Ovary (tissue), 9 donors: Measurements from ENCODE around the gene FXYD5. TPM values are rescaled to one million over a fixed set of nuclear protein-coding genes. Genes with fewer than 3 reads are reported as not detected.

ENCODE experiments used
- DNase-seq, 5 donors: peaks; one replicate each; pipeline ENCODE4 v3.0.0-alpha.2; 2019 to 2020
- H3K27ac ChIP-seq, 2 donors: fragments of 200-600 bp; one replicate each; pipeline versions ENCODE4 v1.5.1 to v1.8.0; 2019 to 2022
- H3K27me3 ChIP-seq: fragments of 200-600 bp; one replicate; pipeline ENCODE4 v1.8.0; 2022
- H3K36me3 ChIP-seq: fragments of 200-600 bp; sonication (generic); one replicate; pipeline ENCODE4 v1.5.1; 2019
- H3K4me1 ChIP-seq: one replicate; pipeline ENCODE4 v1.8.1; 2013; ENCODE audit warnings: mild to moderate bottlenecking, moderate library complexity; ENCODE audit not compliant: insufficient read depth
- H3K4me3 ChIP-seq: fragments of 200-600 bp; sonication (generic); one replicate; pipeline ENCODE4 v1.5.1; 2017
- H3K9me3 ChIP-seq, 2 donors: fragments of 200-600 bp in 1 of 2; sonication (generic) in 1 of 2; one replicate each; pipeline versions ENCODE4 v1.5.1 to v1.8.1; 2013 to 2019; ENCODE audit warnings: mild to moderate bottlenecking in 1 of 2, moderate library complexity in 1 of 2
- EP300 ChIP-seq: sonication (generic); formaldehyde crosslinking; IDR thresholded peaks from one replicate; pipeline ENCODE4 v1.6.1; 2017; ENCODE audit warnings: antibody characterized with exemption
- POLR2A ChIP-seq: fragments of 450-650 bp; IDR thresholded peaks from one replicate; pipeline ENCODE4 v1.6.1; 2017; ENCODE audit warnings: antibody characterized with exemption, mild to moderate bottlenecking, moderate library complexity
- WGBS, 3 donors: extraction: QIAGEN DNeasy Blood & Tissue Kit in 1 of 3; methylation state at CpG; one replicate each; pipeline versions ENCODE4 v1.1.5 to v1.1.7; 2013 to 2017; 5-methylcytosine and 5-hydroxymethylcytosine counted together
- intact Hi-C, 4 donors: fragments of 100-400 bp; cut with DNase I; formaldehyde crosslinking; loops; one replicate each; pipeline versions ENCODE4 v1.11.0 to v1.15.1; 2022 to 2023
- polyA plus RNA-seq, 2 donors: library from polyadenylated mRNA; stranded (reverse); fragments of 200-250 nt in 1 of 2; fragments of 350-450 nt in 1 of 2; fragmentation: Illumina TruSeq in 1 of 2; extraction: RNeasy Lipid Tissue Mini Kit (QIAGEN cat#74804) in 1 of 2; gene quantifications; one replicate each; pipeline ENCODE4 v1.2.3, GENCODE V29; 2013 to 2014
- total RNA-seq, 7 donors: library from RNA; depleted of rRNA in 2 of 7; stranded (reverse); fragments of >200 nt in 2 of 7; fragmentation: NEBNext Ultra II Directional in 3 of 7; extraction: Animal tissue kit (Norgen Biotek cat#: 25700) in 3 of 7; gene quantifications; one replicate each; pipeline versions ENCODE4 v1.1.0 to v1.2.4, GENCODE V29; 2016 to 2023
- TF ChIP-seq, protein P1 (sequence below), 3 donors: fragments of 450-650 bp in 2 of 3; fragments of 200-600 bp in 1 of 3; IDR thresholded peaks; one replicate each; pipeline versions ENCODE4 v1.5.1 to v1.8.0; 2016 to 2022; ENCODE audit warnings: antibody characterized with exemption in 3 of 3, mild to moderate bottlenecking in 1 of 3
- donor health status: DM: no; HTN: no; CAD: no; lungs with moderate emphysema.
- donor health status: DM: no; HTN: no; CAD: no.
- donor health status: Bipolar disorder and iron deficiency.
- donor health status: DM: yes; HTN: yes; CAD: no.
- donor health status: DM: no; HTN: no; CAD: no.
- donor health status: DM: yes; HTN: yes; CAD: no.

The FXYD5 gene
- total and polyA plus RNA-seq, 9 donors: 8.2 to 79.3 (median 22.7) TPM

DNA sequence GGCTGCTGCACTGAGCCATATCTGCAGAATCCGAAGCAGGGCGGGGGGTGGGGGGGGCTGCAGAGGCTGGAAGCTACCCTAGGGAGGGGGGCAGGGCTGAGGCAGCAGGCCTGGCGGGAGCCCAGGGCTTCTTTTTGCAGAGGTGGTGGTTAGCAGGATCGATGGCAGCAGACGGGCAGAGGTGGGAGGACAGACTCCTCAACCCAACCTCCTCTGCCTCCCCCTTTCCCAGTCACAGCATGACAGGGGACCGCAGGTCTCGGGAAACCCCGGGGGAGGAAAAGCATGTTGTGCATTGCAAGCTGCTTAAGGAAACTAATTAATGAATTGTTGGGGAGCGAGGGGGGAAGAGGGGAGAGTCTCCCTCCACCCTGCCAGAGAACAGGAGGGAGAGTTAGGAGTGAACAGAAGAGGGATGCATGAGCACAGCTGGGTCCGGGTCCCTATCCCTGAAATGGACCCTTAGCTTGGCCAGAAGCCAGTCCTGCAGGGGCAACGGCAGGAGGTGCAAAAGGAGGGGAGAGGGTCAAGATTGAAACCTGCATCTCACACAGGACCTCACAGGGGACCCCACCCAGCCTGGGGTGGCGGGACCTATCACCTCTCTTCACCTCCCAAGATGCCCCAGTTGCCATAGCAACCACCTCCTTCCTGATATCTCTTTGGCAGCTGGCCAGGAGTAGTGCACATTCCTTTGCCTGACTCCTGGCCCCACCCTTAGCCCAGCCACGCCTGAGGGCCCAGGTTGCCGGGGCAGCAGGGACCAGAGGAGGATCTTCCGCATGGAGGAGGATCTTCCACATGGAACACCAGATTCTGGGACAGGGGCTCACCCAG is 9.7 kb upstream of the FXYD5 start:
- DNase-seq: peak in 2 of 5 donors; percentile 34 to 49
- Histone ChIP-seq H3K4me1 (peaks cover 6% of the 10 kb centered on the region), H3K9me3 (no peaks in the 10 kb centered on the region), H3K27ac (no peak overlapping the region), H3K27me3 (no peaks in the 10 kb centered on the region), H3K4me3 (no peak overlapping the region), H3K36me3 (no peaks in the 10 kb centered on the region)
- no peak for TF ChIP-seq POLR2A
- TF ChIP-seq, protein P1, sequence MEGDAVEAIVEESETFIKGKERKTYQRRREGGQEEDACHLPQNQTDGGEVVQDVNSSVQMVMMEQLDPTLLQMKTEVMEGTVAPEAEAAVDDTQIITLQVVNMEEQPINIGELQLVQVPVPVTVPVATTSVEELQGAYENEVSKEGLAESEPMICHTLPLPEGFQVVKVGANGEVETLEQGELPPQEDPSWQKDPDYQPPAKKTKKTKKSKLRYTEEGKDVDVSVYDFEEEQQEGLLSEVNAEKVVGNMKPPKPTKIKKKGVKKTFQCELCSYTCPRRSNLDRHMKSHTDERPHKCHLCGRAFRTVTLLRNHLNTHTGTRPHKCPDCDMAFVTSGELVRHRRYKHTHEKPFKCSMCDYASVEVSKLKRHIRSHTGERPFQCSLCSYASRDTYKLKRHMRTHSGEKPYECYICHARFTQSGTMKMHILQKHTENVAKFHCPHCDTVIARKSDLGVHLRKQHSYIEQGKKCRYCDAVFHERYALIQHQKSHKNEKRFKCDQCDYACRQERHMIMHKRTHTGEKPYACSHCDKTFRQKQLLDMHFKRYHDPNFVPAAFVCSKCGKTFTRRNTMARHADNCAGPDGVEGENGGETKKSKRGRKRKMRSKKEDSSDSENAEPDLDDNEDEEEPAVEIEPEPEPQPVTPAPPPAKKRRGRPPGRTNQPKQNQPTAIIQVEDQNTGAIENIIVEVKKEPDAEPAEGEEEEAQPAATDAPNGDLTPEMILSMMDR (IDR thresholded peaks at IDR 0.05): no peak
- 16 to 24% (median 19%) methylated on average over 15 of the region's 15 CpGs for WGBS, 3 donors
- intact Hi-C loops: loop anchor here in 2 of 4 donors (5.0 kb wide), 1 partner anchor 122 kb away; the partner anchor contains the start of gene USF2 (in 2 of the 2)

DNA sequence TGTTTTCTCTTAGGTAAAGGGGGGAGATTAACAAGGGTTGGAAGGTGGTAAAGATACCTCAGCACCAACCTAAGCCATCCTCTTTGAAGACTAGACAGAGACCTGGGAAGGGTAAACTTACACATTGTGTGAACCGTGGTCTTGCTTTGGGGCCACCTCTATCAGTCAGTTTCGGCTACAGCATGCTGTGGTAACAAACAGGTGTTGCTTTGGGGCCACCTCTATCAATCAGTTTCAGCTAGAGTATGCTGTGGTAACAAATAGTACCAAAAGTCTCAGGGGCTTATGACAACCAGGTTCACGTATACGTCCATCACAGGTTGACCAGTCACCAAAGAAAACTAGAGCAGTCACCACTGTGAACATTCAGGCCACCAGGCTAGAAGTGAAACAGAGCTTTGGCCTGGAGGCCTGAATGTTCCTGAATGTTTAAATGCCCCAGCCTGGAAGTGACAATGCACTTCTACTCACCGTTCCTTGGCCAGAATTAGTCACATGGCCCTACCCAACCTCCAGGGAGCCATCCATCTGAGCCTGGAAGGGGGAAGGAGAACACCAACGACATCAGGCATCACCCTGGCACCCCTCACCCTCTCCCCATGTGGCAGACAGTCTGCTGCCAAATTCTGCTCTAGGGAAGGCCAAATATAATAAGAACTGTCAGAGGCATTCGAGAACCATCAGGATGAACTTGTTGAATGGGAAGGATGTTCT is 7.6 kb upstream of the FXYD5 start:
- Histone ChIP-seq H3K27ac (no peak overlapping the region), H3K4me3 (no peak overlapping the region), H3K27me3 (no peaks in the 10 kb centered on the region), H3K9me3 (no peaks in the 10 kb centered on the region), H3K4me1 (no peaks in the 10 kb centered on the region), H3K36me3 (no peaks in the 10 kb centered on the region)
- intact Hi-C loops: no loop called here
- no peak for DNase-seq
- 78 to 83% (median 81%) methylated on average over 7 of the region's 7 CpGs for WGBS, 3 donors
- TF ChIP-seq EP300 (no peak), POLR2A (no peak)
- TF ChIP-seq, protein P1 (IDR thresholded peaks at IDR 0.05): no peak

DNA sequence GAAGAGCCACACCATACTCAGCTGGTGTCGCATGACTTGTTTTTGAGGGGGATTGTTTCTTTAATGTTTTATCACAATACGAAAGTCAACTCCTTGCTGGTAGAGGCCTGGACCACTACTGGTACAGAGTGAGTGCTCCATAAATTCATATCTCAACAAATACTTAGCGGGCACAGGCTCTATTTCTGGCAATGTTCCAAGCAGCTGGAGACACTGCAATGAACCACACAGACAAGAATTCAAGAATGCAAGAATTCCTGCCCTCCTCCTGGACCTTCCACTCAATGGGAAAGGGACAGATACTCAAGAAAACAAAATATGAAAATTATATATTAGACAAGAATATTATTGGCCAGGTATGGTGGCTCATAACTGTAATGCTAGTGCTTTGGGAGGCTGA is 5.1 kb upstream of the FXYD5 start:
- Histone ChIP-seq H3K4me3 (no peak overlapping the region), H3K27me3 (no peaks in the 10 kb centered on the region), H3K36me3 (no peaks in the 10 kb centered on the region), H3K27ac (no peak overlapping the region), H3K4me1 (no peaks in the 10 kb centered on the region), H3K9me3 (no peaks in the 10 kb centered on the region)
- TF ChIP-seq, protein P1 (IDR thresholded peaks at IDR 0.05): no peak
- TF ChIP-seq EP300 (no peak), POLR2A (no peak)
- intact Hi-C loops: no loop called here
- 66 to 70% (median 67%) methylated on average over 3 of the region's 3 CpGs for WGBS, 3 donors
- no peak for DNase-seq

DNA sequence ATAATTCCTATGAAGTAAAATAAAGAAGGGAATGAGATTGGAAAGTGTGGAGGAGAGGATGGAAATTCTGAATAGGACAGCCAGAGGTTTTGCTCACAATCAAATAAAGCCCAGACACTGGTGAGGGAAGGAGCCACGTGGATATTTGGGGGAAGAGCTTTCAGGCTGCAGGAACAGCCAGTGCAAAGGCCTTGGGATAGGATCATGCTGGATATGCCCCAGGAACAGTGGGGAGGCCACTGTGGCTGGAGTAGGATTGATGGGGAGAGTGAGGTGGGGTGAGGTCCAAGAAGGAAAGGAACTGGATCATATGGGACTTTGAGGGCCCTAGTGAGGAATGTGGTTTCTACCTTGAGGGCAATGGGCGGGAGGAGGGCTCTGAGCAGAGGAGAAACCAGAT is 4.1 kb upstream of the FXYD5 start:
- WGBS, 3 donors: 51 to 65% (median 56%) methylated on average over 2 of the region's 2 CpGs
- no peaks in the 10 kb centered on the region for H3K9me3 ChIP-seq
- no peak for DNase-seq
- H3K36me3 ChIP-seq: no peaks in the 10 kb centered on the region
- intact Hi-C loops: no loop called here
- H3K4me1 ChIP-seq: no peaks in the 10 kb centered on the region
- no peaks in the 10 kb centered on the region for H3K27me3 ChIP-seq
- TF ChIP-seq, protein P1 (IDR thresholded peaks at IDR 0.05): no peak
- no peak overlapping the region for H3K27ac ChIP-seq
- H3K4me3 ChIP-seq: no peak overlapping the region
